M059J (cell line): ENCODE measurements around the gene KIRREL3. TPM values are rescaled to one million over a fixed set of nuclear protein-coding genes. Genes with fewer than 3 reads are reported as not detected.

Experiments
- DNase-seq: peaks from one replicate; pipeline ENCODE4 v3.0.0-alpha.2; 2012; ENCODE audit warnings: low read depth
- total RNA-seq: library from RNA; depleted of rRNA; stranded (reverse); fragments of >200 nt; shearing (Covaris generic); gene quantifications from 2 replicates; pipeline ENCODE4 v1.2.3, GENCODE V29; 2014

The KIRREL3 gene
- total RNA-seq, 1 experiment from 2014 or later = 9.8 TPM

GRCh38 chr11:126635511-126635910, 365.1 kb downstream of the KIRREL3 start:
- no peak for DNase-seq

GRCh38 chr11:126634963-126635362, 365.6 kb downstream of the KIRREL3 start:
- no peak for DNase-seq

GRCh38 chr11:126633330-126633729, 367.2 kb downstream of the KIRREL3 start:
- no peak for DNase-seq

- DNase-seq = no peak
These were observed 369.4 kb downstream of the KIRREL3 start for GRCh38 chr11:126630893-126631798.

- no peak for DNase-seq
These were observed 370.1 kb downstream of the KIRREL3 start for GRCh38 chr11:126630488-126630887.

- no peak for DNase-seq
These were observed 371.6 kb downstream of the KIRREL3 start for GRCh38 chr11:126628790-126629621.

- no peak for DNase-seq
These were observed 372.1 kb downstream of the KIRREL3 start for GRCh38 chr11:126628450-126628789.

- DNase-seq = no peak
These were observed 373.1 kb downstream of the KIRREL3 start for GRCh38 chr11:126627421-126627820.

GRCh38 chr11:126624506-126624905, 376.1 kb downstream of the KIRREL3 start:
- DNase-seq = no peak

- no peak for DNase-seq
These were observed 381.1 kb downstream of the KIRREL3 start for GRCh38 chr11:126619516-126619915.

GRCh38 chr11:126615845-126616244, 384.7 kb downstream of the KIRREL3 start:
- DNase-seq = no peak

- no peak for DNase-seq
These were observed 387.3 kb downstream of the KIRREL3 start for GRCh38 chr11:126613272-126613671.

GRCh38 chr11:126612671-126613070, 387.9 kb downstream of the KIRREL3 start:
- no peak for DNase-seq

GRCh38 chr11:126611438-126611837, 389.1 kb downstream of the KIRREL3 start:
- DNase-seq = no peak

- no peak for DNase-seq
These were observed 391.9 kb downstream of the KIRREL3 start for GRCh38 chr11:126608658-126609057.

- DNase-seq = no peak
These were observed 392.6 kb downstream of the KIRREL3 start for GRCh38 chr11:126607776-126608541.

GRCh38 chr11:126607374-126607773, 393.2 kb downstream of the KIRREL3 start:
- peak; percentile 53 for DNase-seq

GRCh38 chr11:126606484-126606883, 394.1 kb downstream of the KIRREL3 start:
- DNase-seq = no peak

GRCh38 chr11:126604461-126604860, 396.1 kb downstream of the KIRREL3 start:
- no peak for DNase-seq

- no peak for DNase-seq
These were observed 397.1 kb downstream of the KIRREL3 start for GRCh38 chr11:126603486-126603885.

- DNase-seq = no peak
These were observed 397.6 kb downstream of the KIRREL3 start for GRCh38 chr11:126602993-126603392.

GRCh38 chr11:126602349-126602940, 398.1 kb downstream of the KIRREL3 start:
- no peak for DNase-seq
